ENCODE measurements around the gene RNF44. TPM values are rescaled to one million over a fixed set of nuclear protein-coding genes. Genes with fewer than 3 reads are reported as not detected.

RNF44 gene
- polyA plus RNA-seq, 1 donor = 35.5 TPM

DNA sequence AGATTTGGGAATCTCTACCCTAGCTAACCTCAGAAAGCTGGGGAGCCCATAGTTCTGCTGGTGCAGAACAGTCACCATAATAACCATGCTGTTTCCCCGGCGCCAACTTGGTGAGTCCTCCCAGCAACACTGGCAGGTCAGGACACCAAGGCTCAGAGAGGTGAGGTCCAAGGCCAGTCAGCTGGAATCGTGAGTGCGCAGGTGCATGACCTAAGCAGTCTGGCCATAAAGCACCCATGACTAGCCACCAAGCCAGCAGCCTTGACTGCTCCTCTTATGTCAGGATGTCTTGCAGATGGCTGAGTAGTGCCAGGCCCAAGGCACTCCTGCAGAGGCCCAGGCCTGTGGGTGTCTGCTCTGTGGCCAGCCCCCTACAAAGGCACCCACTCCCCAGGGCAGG lies 2.6 kb downstream of the RNF44 start:
- DNase-seq = no peak

DNA sequence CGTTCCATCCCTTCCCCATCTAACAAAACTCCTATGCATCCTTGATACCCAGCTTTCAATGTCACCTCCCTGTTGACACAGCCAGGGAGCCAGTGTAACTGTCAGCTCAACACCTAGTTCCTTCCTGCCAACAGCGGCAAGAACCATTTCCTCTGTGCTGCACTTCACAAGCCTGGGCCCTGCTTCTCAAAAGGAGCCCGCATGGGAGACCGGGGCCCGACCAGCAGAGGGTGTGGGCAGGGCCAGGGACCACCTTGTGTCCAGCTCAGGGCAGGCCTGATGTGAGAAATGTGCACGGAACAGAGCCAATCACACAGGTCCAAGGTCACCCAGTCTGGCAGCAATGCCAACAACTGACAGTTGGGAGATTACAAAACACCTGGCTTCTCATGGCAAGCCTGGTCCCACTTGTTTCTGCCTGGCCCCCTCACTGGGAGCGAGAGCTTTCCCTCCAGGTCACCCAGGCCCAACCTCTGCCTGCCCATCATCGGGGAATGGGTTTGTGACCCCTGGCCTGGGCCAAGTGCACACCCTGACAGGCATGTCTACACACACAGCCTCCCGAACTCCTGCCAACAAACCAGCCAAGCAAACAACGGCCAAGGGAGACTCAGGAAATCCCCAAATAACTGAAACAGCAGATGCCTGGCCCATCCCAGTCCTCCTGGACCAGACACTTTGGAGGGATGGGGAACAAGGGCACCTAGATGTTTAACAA lies 3.1 kb downstream of the RNF44 start:
- no peak for DNase-seq

- peak; percentile 58 for DNase-seq
These were observed 3.8 kb downstream of the RNF44 start for GRCh38 chr5:176533390-176533789.

GRCh38 chr5:176532795-176533194 lies 4.4 kb downstream of the RNF44 start:
- no peak for DNase-seq

- no peak for DNase-seq
These were observed 5.2 kb downstream of the RNF44 start for GRCh38 chr5:176531902-176532493.

GRCh38 chr5:176530983-176531901 lies 6.0 kb downstream of the RNF44 start:
- DNase-seq = peak; percentile 59

- no peak for DNase-seq
These were observed 6.7 kb downstream of the RNF44 start for GRCh38 chr5:176530393-176530982.

DNA sequence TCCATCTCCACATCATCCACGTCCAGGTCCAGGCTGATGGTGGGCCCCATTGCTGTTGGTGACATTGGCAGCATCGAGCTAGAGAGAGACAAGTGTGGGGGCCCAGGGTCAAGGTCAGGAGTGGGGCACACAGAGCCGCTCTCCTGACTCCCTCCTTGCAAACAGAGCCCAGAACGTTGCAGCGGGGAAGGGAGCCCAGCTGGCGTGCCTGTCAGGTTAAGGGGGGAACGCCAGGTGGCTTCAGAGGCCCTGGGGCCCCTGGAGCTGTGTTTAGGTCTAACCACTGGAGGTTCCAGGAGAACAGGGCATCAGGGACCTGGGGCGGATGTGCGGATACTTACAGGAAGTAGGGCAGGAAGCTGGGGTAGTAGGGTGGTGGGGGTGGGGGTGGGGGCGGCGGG lies 7.5 kb downstream of the RNF44 start:
- DNase-seq = no peak

GRCh38 chr5:176529116-176529740 lies 8.0 kb downstream of the RNF44 start:
- no peak for DNase-seq

GRCh38 chr5:176528761-176529115 lies 8.5 kb downstream of the RNF44 start:
- DNase-seq = no peak

GRCh38 chr5:176528301-176528700 lies 8.9 kb downstream of the RNF44 start:
- DNase-seq = no peak

DNA sequence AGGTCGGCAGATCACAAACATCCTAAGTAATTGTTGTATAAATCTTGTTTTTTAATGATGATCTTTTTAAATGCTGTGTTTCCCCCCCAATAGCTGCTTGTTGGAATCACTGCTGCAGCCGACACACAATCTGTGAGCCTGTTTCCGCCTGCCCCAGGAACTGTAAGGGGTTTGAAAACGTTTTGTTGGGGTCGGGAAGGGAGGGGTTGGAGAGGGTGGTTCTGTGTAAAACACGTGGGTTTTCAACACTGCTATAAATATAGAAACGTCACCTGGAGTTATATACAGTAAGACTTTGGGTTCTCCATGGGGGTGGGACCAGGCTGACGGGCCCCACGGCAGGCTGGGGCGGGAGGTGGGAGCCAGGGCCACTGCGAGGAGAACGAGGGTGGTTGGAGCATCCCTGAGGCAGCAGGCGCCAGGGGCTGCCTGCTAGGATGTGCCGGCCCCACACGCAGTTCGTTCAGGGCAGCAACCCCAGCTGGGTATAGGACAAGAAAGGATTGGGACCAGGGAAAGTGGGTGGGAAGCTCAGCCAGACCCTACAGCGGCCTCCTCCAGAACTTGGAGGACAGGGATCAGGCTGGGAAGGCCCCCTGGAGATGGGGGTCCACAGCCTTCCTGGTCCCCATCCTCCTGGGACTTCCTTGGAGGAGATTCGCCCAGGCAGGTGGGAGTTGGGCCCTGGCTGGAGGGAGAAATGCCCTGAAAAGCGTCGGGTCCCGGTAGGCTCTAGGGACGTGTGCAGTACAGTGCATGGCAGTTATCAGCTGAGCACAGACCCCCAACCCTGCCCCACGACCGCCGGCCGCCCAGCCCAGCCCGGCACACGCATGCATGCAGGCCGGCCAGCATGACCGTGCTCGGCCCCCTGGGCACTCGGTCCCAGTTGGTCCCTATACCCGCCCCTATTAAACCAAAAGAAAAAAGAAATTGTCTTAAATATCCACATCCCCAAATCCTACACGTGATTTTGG lies 9.7 kb downstream of the RNF44 start:
- DNase-seq = no peak

- DNase-seq = no peak
These were observed 10.7 kb downstream of the RNF44 start for GRCh38 chr5:176526462-176526861.

GRCh38 chr5:176525677-176526076 lies 11.5 kb downstream of the RNF44 start:
- DNase-seq = no peak

GRCh38 chr5:176524987-176525386 lies 12.2 kb downstream of the RNF44 start:
- no peak for DNase-seq

DNA sequence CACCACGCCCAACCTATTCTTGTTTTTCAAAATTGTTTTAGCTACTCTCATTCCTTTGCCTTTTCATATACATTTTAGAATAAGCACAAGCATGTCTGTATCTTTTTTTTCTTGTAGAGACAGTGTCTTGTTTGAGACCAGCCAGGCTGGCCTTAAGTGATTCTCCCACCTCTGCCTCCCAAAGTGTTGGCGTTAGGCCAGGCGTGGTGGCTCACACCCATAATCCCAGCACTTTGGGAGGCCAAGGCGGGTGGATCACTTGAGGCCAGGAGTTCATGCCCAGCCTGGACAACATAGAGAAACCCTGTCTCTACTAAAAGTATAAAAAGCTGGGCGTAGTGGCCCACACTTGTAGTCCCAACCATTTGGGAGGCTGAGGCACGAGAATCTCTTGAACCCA lies 13.1 kb downstream of the RNF44 start:
- DNase-seq = no peak

DNA sequence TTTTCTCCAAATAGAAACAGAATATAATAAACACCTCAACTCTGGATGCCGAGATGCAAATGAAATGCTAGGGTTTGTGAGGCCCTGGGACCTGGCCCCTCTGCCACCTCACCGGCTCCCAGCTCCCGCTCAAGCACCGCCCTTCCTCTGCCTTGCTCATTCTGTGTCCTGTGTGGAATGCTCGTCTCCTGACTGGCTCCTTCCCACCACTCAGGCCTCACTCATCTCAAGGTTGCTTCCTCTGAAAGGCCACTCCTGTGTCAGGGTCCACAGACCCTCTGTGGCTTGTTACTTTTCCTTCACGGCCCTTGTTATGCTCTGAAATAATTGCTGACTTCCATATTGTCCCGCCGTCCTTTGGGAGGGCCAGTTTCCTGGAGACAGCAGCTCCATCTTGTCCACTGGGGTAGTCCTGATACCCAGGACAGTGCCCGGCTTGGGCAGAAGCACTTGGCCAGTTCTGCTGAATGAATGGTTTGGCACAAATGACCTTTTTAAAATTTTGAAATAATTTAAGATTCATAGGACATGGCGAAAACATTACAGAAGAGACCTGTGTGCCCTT lies 15.4 kb downstream of the RNF44 start:
- DNase-seq = no peak

DNA sequence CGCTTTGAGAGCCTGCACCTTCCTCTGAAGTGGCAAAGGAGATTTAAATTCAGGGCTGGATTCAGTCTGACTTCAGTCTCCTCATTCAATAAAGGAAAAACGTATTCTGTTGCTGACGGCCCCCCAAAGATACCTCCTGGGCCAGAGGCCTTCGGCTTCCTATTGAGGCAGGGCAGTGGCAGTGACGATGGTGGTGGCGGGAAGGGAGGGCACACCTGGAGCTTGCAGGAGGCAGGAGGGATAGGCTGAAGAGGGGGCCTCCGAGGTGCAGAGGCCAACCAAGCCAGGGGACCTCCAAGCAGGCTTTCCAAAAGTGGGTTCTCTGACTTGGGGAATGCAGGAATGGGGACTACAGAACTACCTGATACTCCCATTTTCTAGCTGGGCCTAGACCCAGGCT lies 15.9 kb downstream of the RNF44 start:
- no peak for DNase-seq

DNA sequence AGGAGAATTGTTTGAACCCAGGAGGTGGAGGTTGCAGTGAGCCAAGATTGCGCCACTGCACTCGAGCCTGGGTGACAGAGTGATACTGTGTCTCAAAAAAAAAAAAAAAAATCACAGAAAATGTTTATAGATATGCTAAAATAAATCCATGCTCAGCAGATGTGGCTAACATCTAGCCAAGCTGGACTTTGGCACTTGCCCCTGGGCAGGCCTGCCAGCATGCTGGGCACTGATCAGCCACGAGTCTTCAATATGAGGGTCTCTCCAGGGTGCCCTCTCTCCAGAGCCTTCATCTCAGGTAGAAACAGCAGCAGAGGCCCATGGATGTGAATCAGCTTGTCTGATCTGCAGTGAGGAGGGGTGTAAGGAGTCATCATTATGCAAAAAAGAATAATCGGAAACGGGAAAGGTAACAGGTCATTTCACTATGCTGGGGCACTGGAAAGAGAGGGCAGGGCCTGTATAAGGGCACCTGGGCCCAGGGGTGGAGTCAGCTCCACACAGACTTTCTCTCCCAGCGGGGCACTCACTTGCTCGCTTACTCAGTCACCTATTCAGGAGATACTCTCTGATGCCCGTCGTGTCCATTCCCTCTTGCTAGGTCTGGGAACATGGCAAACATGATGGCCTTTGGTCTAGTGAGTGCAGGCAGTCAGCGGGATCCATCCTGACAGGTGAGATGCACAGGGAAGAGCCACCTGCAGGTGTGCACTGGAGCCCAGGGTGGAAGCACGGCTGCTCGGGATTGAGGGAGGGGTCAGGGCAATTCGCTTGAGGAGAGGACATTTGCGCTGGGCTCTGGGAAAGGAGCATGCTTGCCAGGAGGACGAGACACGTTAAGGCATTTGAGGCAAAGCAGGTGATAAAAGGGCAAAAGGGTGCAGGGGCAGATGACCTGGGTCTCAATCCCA lies 17.1 kb downstream of the RNF44 start:
- DNase-seq = no peak

All from hindlimb muscle (tissue), 1 donor.